Astrocyte (in vitro differentiated cells and primary cell): ENCODE measurements around the gene TMTC3. TPM values are rescaled to one million over a fixed set of nuclear protein-coding genes. Genes with fewer than 3 reads are reported as not detected.
A peak's percentile ranks its signal among the peaks of the same experiment; 100 is the strongest.

Source experiments
- DNase-seq: peaks from one replicate; pipeline ENCODE4 v3.0.0-alpha.2; 2010; ENCODE audit warnings: low read depth
- FAIRE-seq: peaks from 2 replicates; lab custom pipeline; 2011; peaks lifted over from hg19 to GRCh38; lab: Jason Lieb, UNC
- H2AFZ ChIP-seq: 2 replicates; pipeline ENCODE4 v1.6.0; 2012; ENCODE audit warnings: low read depth, low read length, inconsistent platforms
- H3K27ac ChIP-seq: 2 replicates; pipeline ENCODE4 v1.5.1; 2011; ENCODE audit warnings: low read depth, low read length, inconsistent platforms
- H3K27me3 ChIP-seq: 2 replicates; pipeline ENCODE4 v1.6.0; 2011; ENCODE audit warnings: low read length, inconsistent platforms; ENCODE audit not compliant: insufficient read depth
- H3K36me3 ChIP-seq: 2 replicates; pipeline ENCODE4 v1.5.1; 2011; ENCODE audit warnings: low read length, inconsistent platforms; ENCODE audit not compliant: insufficient read depth
- H3K4me1 ChIP-seq: 2 replicates; pipeline ENCODE4 v1.5.1; 2011; ENCODE audit warnings: low read length, inconsistent platforms; ENCODE audit not compliant: insufficient read depth
- H3K4me2 ChIP-seq: 2 replicates; pipeline ENCODE4 v1.6.0; 2012; ENCODE audit warnings: low read length, inconsistent platforms
- H3K4me3 ChIP-seq: 2 replicates; pipeline ENCODE4 v1.5.1; 2011; ENCODE audit warnings: low read depth, mild to moderate bottlenecking, low read length, inconsistent platforms; ENCODE audit not compliant: insufficient read depth
- H3K79me2 ChIP-seq: 2 replicates; pipeline ENCODE4 v1.6.0; 2012; ENCODE audit warnings: mild to moderate bottlenecking, low read length, inconsistent platforms; ENCODE audit not compliant: insufficient read depth
- H3K9ac ChIP-seq: 2 replicates; pipeline ENCODE4 v1.6.0; 2012; ENCODE audit warnings: mild to moderate bottlenecking, low read length, inconsistent platforms
- H3K9me3 ChIP-seq: 2 replicates; pipeline ENCODE4 v1.5.1; 2012; ENCODE audit warnings: low read depth, mild to moderate bottlenecking, low read length, inconsistent platforms; ENCODE audit not compliant: insufficient read depth
- H4K20me1 ChIP-seq: 2 replicates; pipeline ENCODE4 v1.6.0; 2012; ENCODE audit warnings: low read length, inconsistent platforms; ENCODE audit not compliant: insufficient read depth
- H3K27ac Mint-ChIP-seq: one replicate; pipeline ENCODE4 v1.8.0; 2021; ENCODE audit warnings: mild to moderate bottlenecking, mixed read lengths; ENCODE audit not compliant: unreplicated experiment
- H3K27me3 Mint-ChIP-seq: one replicate; pipeline ENCODE4 v1.8.0; 2021; ENCODE audit warnings: low read depth, mixed read lengths; ENCODE audit not compliant: unreplicated experiment
- H3K36me3 Mint-ChIP-seq: one replicate; pipeline ENCODE4 v1.8.0; 2021; ENCODE audit warnings: low read depth, mixed read lengths; ENCODE audit not compliant: unreplicated experiment
- H3K4me1 Mint-ChIP-seq: one replicate; pipeline ENCODE4 v1.8.0; 2021; ENCODE audit warnings: low read depth, mixed read lengths; ENCODE audit not compliant: unreplicated experiment
- H3K4me3 Mint-ChIP-seq: one replicate; pipeline ENCODE4 v1.8.0; 2021; ENCODE audit warnings: mild to moderate bottlenecking, moderate library complexity, mixed read lengths; ENCODE audit not compliant: unreplicated experiment
- H3K9me3 Mint-ChIP-seq: one replicate; pipeline ENCODE4 v1.8.0; 2021; ENCODE audit warnings: mild to moderate bottlenecking, mixed read lengths; ENCODE audit not compliant: unreplicated experiment
- EZH2 ChIP-seq: IDR thresholded peaks from 2 replicates; pipeline ENCODE4 v1.6.1; 2012; ENCODE audit warnings: mild to moderate bottlenecking, low read length, inconsistent platforms; ENCODE audit not compliant: insufficient read depth
- total RNA-seq: library from RNA; stranded (reverse); gene quantifications from 2 replicates; pipeline ENCODE4 v1.2.1, GENCODE V29; 2021
- TF ChIP-seq, protein P1 (sequence below): IDR thresholded peaks from 2 replicates; pipeline ENCODE4 v1.5.1; 2011; ENCODE audit warnings: low read depth, mild to moderate bottlenecking, inconsistent platforms, low read length, moderate library complexity; ENCODE audit not compliant: insufficient read depth

Gene TMTC3
- total RNA-seq, 1 donor from 2014 or later: 49.0 TPM

- Mint-ChIP-seq H3K36me3 (peaks cover 7% of the 10 kb centered on the region), H3K27ac (no peak overlapping the region), H3K27me3 (no peaks in the 10 kb centered on the region), H3K4me3 (no peak overlapping the region), H3K4me1 (no peaks in the 10 kb centered on the region), H3K9me3 (no peaks in the 10 kb centered on the region)
- Histone ChIP-seq H3K4me2 (no peak overlapping the region), H3K27ac (no peak overlapping the region), H3K9me3 (no peaks in the 10 kb centered on the region), H3K9ac (no peak overlapping the region), H3K4me1 (no peaks in the 10 kb centered on the region), H3K4me3 (no peak overlapping the region), H3K79me2 (no peaks in the 10 kb centered on the region), H3K27me3 (no peaks in the 10 kb centered on the region), H2AFZ (no peak overlapping the region), H4K20me1 (no peaks in the 10 kb centered on the region), H3K36me3 (peaks cover 13% of the 10 kb centered on the region)
- TF ChIP-seq EZH2: no peak
- TF ChIP-seq, protein P1, sequence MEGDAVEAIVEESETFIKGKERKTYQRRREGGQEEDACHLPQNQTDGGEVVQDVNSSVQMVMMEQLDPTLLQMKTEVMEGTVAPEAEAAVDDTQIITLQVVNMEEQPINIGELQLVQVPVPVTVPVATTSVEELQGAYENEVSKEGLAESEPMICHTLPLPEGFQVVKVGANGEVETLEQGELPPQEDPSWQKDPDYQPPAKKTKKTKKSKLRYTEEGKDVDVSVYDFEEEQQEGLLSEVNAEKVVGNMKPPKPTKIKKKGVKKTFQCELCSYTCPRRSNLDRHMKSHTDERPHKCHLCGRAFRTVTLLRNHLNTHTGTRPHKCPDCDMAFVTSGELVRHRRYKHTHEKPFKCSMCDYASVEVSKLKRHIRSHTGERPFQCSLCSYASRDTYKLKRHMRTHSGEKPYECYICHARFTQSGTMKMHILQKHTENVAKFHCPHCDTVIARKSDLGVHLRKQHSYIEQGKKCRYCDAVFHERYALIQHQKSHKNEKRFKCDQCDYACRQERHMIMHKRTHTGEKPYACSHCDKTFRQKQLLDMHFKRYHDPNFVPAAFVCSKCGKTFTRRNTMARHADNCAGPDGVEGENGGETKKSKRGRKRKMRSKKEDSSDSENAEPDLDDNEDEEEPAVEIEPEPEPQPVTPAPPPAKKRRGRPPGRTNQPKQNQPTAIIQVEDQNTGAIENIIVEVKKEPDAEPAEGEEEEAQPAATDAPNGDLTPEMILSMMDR: no peak
- FAIRE-seq: no peak
- no peak for DNase-seq
Observed at GRCh38 chr12:88093573-88093972, 48.5 kb upstream of the TMTC3 start.

GRCh38 chr12:88108021-88108420 is 34.1 kb upstream of the TMTC3 start:
- H3K27ac Mint-ChIP-seq: no peak overlapping the region
- DNase-seq: no peak
- H3K4me1 ChIP-seq: no peaks in the 10 kb centered on the region
- no peak overlapping the region for H3K4me3 ChIP-seq
- no peak overlapping the region for H2AFZ ChIP-seq
- H3K79me2 ChIP-seq: no peaks in the 10 kb centered on the region
- H4K20me1 ChIP-seq: no peaks in the 10 kb centered on the region
- no peak overlapping the region for H3K27ac ChIP-seq
- H3K4me1 Mint-ChIP-seq: no peaks in the 10 kb centered on the region
- no peaks in the 10 kb centered on the region for H3K36me3 Mint-ChIP-seq
- no peak overlapping the region for H3K4me3 Mint-ChIP-seq
- H3K9me3 Mint-ChIP-seq: no peaks in the 10 kb centered on the region
- H3K27me3 ChIP-seq: no peaks in the 10 kb centered on the region
- no peak for TF ChIP-seq EZH2
- TF ChIP-seq, protein P1: no peak
- no peak overlapping the region for H3K4me2 ChIP-seq
- H3K36me3 ChIP-seq: peaks cover 17% of the 10 kb centered on the region
- no peak overlapping the region for H3K9ac ChIP-seq
- H3K27me3 Mint-ChIP-seq: no peaks in the 10 kb centered on the region
- no peaks in the 10 kb centered on the region for H3K9me3 ChIP-seq
- no peak for FAIRE-seq

GRCh38 chr12:88111074-88111652 is 30.9 kb upstream of the TMTC3 start:
- Histone ChIP-seq H3K4me3 (no peak overlapping the region), H3K4me2 (peak overlapping the region; percentile 78)
- peak; percentile 84 for FAIRE-seq

More at GRCh38 chr12:88111074-88111652, 30.9 kb upstream of the TMTC3 start:
- Mint-ChIP-seq H3K36me3 (peaks cover 2% of the 10 kb centered on the region), H3K4me1 (peaks cover 7% of the 10 kb centered on the region), H3K4me3 (no peak overlapping the region), H3K9me3 (no peaks in the 10 kb centered on the region), H3K27ac (no peak overlapping the region), H3K27me3 (no peaks in the 10 kb centered on the region)
- Histone ChIP-seq H3K27me3 (no peaks in the 10 kb centered on the region), H3K79me2 (no peaks in the 10 kb centered on the region), H2AFZ (peak overlapping the region; percentile 45), H3K27ac (no peak overlapping the region), H3K9ac (peak overlapping the region; percentile 66), H3K4me1 (peaks cover 5% of the 10 kb centered on the region), H4K20me1 (no peaks in the 10 kb centered on the region), H3K9me3 (no peaks in the 10 kb centered on the region), H3K36me3 (peaks cover 23% of the 10 kb centered on the region)
- DNase-seq: peak; percentile 26
- TF ChIP-seq, protein P1: peak; percentile 38
- no peak for TF ChIP-seq EZH2
